ENCODE measurements around the gene MAP4K3.
"Not testable (repeated sequence)": the region's sequence is repeated elsewhere in the genome, so short reads cannot be mapped to it uniquely, and the experiment has no call there.

MAP4K3 gene

DNA sequence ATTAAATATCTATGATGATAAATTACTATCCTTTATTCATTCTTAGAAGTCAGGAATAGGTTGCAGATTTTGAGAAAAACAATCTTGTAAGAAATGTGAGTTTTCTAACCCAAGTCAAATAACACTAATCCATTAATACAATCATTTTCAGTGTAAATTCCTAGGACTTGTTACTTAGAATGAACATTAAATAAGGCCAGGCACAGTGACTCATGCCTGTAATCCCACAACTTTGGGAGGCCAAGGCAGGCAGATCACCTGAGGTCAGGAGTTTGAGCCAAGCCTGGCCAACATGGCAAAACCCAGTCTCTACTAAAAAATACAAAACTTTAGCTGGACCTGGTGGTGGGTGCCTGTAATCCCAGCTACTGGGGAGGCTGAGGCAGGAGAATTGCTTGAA, 147.5 kb downstream of the MAP4K3 start:
- DNase-seq = no peak

DNA sequence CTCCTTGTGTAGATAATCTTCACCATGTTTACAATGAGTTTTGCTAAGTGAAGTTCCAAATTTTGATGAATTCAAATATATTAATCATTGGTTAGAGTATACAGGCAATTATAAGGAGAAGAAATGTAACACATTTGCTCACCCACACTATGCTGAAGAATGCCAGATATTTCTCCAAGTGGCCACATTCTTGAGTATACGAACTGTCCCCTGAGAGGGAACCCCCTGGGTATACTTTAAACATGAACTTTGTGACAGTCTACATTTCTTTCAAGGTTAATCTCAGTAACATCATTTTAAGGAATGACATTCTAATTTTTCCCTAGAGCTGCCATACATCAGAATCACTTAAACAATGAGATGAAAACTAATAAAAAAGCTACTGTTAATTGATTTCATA, 153.5 kb downstream of the MAP4K3 start:
- no peak for DNase-seq

DNA sequence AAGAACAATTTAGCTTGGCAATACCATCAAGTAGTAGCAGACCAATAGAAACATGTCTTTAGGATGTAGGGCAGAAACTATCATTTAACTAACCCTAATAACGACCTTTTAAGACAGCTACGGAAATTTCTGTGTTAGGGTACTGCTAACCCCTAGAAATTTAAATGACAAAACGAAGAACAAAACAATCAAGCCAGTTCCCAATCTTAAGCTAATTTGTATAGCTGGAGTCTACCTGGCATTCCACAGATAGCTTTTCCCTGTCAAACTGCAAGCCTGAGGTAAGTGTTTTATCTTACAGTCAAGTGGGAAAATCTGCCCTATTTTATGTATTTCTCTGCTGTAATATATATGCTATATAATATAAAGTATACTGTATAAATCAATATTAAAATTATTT, 155.7 kb downstream of the MAP4K3 start:
- no peak for DNase-seq

DNA sequence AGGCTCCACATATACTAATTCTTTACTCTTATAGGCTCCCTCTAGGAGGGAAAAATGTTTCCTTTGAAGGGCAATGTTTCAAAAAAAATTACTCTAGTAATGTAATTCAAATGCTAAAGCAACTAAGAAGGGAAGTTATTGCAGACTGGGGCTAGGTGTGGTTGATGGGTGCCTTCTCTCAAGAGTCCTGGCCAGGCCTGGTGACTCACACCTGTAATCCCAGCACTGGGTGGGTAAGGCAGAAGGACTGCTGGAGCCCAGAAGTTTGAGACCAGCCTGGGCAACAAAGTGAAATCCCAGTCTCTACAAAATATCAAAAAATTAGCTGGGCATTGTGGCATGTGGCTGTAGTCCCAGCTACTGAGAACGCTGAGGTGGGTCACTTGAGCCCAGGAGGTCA, 162.1 kb downstream of the MAP4K3 start:
- no peak for DNase-seq

DNA sequence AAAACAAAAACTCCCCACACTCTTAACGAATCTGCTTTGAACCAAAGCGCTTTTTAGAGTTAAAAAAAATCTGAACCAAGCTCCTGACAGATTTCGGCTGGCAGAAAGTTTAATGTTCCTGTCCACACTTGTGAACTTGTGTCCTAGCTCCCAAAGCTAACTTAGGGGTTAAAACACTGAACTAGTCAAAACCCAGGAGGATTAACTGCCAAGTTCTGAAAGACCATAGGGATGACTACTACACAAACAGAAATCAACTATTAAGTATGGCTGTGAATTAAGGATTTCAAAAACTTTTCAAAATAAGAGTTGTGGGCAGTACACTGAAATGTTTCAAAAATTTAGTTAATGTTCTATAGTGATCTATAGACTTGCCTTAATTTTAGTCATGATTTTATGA, 167.1 kb downstream of the MAP4K3 start:
- DNase-seq = no peak

DNA sequence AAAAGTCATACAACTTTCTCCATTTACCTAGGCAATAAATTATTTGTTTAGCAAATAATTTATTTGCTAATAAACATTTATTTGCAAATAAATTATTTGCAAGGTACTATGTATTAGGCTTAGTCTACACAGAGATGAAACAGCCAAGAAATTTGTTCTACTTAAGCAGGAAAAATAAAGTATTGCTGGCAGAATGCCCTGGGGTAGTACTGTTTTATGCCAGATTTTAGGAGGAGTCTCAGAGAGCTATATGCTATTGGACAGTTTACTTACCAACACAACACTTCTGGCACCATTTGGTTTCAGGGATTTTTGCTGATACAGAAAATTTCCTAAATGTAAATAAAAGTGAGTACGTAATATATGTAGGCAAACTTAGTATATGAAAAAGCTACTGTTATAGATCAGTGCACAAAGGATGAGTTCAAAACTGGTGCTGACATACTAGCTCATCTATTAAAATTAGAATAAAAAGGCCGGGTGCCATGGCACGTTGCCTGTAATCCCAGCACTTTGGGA, 170.1 kb downstream of the MAP4K3 start:
- DNase-seq = no peak

DNA sequence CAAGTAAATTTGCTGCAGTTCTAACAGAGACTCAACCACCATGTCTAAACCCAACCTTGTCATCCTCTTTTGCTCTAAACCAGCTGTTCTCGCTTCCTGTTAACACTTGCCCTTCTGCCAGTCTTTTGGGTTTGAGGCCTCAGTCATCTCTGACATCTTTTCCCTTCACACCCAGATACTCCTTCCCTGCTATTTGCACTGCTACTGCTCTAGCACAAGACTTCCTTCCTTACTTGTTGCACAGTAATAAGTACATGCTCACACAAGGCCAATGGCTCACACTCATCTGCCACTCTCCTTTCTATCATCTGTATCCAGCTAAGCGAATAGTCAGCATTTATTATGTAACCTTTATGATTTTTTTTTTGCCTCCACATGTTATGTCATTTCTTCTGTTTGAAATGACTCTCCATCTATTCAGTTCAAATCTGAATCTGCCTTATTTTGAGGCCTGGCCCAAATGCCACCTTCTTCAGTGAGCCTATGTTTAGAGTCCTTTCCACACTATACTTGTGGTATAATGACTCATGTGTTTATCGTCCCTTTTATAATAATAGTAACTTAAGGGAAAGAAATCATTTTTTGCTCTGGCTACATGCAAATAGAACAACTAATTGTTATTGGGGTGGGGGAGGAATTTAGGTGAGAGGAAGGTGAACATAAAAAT, 170.8 kb downstream of the MAP4K3 start:
- no peak for DNase-seq

DNA sequence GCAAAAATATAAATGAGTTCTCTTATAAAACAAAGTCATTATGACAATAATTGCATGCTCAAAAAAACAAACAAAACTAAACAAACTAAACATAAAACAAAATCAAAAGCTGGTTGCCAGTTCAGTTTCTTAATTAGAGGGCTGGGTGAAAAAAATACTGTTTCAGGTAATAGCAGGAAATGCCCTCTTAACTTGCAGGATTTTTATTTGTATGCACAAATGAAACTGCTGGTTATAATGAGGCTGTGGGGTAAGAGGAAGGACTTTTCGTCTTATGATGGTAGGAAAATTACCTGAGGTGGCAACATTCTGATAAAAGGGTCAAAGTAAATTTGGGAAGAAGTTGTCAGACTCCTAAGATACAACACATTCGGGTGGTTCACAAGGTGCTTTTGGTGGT, 171.8 kb downstream of the MAP4K3 start:
- DNase-seq = no peak

DNA sequence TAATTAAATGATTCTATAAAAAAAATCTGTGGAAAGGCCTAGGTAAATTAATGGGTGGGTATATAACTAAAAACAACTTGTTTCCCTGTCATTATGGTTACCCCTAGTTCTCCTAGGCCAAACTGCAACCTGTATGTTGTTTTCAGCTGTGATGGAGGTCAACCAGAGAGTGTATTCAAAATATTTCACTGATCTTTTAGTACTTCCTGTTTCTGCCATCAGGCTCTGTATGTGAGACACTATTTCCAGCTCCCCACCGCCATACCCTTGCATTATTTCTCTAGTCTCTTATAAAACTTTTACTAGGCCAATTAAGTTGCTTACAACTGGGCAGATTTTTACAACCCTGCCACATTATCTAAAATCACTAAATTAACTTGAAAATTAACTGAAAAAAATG, 172.4 kb downstream of the MAP4K3 start:
- no peak for DNase-seq

DNA sequence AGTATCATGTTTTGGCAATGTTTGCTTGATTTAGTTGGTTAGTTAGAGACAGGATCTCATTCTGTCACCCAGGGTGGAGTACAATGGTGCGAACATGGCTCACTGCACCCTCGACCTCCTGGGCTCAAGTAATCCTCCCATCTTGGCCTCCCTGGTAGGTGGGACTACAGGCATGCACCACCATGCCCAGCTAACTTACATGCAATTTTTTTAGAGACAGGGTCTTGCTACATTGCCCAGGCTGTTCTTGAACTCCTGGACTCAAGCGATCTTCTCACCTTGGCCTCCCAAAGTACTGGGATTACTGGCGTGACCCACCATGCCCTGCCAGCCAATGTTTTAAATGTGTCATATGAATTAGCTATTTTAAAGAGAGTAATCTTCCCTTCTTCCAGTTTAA, 177.0 kb downstream of the MAP4K3 start:
- no peak for DNase-seq

DNA sequence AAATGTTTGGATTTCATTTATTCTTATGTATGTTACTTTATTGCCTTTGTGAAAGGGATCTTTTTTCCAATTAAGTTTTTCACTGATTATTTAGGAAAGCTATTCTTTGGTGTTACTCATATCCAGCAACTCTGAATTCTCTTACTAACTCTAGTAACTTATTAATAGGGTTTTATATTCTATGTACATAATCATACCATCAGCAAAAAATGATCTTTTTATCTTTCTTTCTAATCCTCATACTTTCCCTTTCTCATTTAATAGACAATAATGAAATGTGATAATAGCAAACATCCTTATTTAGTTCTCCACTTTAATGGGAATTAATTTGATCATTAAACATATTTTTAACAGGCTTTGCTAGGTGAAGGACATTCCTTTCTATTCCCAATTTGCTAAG, 181.0 kb downstream of the MAP4K3 start:
- no peak for DNase-seq

DNA sequence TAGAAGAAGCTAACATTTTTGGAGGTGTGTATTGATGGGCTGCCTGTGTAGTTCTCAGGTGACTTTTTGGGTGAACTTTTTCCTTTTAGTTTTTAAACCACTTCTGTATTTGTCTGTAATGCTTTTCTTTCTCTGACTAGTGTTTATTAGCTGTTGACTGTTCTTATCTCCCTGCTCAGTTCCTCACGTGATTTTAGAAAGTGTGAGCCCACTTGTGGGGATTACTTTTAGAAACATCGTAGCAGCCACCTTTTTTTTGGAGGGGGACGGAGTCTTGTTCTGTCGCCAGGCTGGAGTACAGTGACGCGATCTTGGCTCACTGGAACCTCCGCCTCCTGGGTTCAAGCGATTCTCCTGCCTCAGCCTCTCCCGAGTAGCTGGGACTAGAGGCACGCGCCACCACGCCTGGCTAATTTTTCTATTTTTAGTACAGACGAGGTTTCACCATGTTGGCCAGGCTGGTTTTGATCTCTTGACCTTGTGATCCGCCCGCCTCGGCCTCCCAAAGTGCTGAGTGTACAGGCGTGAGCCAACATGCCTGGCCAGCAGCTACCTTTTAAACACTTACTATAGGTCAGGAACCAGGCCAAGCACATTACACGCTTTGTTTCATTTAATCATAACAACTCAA, 184.1 kb downstream of the MAP4K3 start:
- no peak for DNase-seq

DNA sequence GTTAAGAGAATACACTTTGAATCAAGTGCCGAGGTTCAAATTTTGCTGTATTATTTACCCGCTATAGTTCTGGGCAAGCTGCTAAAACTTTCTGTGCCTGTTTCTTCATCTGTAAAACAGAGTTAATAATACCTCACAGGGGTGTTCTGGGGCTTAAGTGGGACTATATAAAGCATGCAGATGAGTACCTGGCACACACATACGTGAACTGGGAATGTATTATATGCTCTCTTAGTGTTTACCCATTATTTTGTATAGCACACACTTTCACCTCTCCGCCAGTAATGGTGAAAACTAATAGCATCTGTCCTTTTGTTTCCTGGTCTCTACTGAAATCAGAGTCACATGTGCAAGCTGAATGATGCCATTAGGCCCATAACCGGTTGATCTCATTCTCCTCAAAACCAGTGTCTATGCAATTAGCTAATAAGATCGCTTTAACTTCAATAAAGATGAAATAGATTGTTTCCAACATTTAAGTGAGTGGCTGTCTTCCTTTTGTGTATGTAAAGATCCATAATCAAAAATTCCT, 189.5 kb downstream of the MAP4K3 start:
- DNase-seq = no peak

DNA sequence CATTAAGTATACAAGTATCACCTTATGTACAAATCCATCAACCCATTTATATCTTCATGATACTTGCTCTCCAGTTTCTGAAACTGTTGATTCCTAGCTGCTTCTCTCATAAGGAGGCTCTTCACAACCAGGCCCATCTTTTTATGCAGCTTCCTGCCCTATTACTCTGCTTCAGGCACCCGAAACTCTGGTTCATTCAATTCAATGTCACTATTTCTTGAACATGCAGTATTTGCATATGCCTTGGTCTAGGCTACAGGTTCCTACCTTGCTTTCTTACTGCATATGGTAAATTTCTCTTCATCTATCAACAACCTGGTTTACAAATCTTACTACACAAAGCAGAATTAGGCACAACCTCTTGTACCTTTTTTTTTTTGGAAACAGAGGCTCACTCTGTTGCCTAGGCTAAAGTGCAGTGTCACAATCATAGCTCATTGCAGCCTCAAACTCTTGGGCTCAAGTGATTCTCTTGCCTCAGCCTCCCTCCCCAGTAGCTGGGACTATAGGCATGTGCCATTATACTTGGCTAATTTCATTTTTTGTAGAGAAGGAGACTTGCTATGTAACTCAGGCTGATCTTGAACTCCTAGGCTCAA, 190.6 kb downstream of the MAP4K3 start:
- no peak for DNase-seq

DNA sequence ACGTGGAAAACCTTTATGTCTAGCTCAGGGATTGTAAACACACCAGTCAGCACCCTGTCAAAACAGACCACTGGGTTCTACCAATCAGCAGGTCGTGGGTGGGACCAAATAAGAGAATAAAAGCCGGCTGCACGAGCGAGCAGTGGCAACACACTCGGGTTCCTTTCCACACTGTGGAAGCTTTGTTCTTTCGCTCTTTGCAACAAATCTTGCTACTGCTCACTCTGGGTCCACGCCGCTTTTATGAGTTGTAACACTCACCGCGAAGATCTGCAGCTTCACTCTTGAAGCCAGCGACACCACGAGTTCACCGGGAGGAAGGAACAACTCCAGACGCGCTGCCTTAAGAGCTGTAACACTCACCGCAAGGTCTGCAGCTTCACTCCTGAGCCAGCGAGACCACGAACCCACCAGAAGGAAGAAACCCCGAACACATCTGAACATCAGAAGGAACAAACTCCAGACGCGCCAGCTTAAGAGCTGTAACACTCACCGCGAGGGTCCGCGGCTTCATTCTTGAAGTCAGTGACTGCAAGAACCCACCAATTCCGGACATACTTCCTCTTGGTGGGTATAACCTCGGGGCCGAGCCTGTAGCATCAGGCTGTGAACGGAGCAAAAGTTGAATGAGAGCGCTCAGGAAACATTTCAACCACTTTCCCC, 192.0 kb downstream of the MAP4K3 start:
- not testable (repeated sequence) for DNase-seq

DNA sequence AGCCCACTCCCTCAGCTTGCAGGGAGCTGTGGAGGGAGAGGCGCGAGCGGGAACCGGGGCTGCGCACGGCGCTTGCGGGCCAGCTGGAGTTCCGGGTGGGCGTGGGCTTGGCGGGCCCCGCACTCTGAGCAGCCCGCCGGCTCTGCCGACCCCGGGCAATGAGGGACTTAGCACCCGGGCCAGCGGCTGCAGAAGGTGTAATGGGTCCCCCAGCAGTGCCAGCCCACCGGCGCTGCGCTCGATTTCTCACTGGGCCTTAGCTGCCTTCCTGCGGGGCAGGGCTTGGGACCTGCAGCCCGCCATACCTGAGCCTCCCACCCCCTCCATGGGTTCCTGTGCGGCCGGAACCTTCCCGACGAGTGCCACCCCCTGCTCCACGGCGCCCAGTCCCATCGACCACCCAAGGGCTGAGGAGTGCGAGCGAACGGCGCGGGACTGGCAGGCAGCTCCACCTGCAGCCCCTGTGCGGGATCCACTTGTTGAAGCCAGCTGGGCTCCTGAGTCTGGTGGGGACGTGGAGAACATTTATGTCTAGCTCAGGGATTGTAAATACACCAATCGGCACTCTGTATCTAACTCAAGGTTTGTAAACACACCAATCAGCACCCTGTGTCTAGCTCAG, 192.7 kb downstream of the MAP4K3 start:
- not testable (repeated sequence) for DNase-seq

DNA sequence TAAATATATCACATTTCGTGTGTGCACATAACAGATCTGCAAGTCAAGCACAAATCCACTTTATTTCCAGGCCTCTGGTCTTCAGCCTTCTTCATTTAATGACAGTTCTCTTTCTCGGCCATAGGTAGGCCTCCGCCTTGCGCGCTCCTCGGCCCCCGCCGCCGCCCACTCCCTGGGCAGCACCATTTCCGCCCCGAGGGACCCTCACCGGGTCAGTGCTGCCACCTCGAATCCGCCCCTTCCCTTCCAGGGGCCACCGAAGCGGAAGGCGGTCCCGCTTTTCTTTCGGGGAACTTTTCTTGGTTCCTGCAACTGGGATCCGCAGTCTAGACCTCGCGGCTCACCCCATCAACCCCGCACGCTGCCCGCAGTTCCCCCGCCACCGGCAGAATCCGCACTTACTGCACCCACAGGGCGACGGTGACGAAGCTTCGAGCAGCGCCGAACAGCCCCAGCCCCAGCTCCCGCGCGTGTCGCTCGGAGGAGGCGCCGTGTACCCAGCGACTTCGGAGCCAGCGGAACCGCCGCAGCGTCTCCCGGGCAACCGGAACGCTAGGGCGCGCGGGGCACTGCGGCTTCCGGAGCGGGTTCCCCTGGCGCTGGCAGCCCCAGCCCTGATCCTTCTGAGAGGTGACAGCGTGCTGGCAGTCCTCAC, 193.5 kb downstream of the MAP4K3 start, which contains the start of gene CDKL4:
Gene CDKL4 (minus strand): TSS at position 502 of the 655 bp plus-strand sequence.
- DNase-seq = peak; percentile 2

DNA sequence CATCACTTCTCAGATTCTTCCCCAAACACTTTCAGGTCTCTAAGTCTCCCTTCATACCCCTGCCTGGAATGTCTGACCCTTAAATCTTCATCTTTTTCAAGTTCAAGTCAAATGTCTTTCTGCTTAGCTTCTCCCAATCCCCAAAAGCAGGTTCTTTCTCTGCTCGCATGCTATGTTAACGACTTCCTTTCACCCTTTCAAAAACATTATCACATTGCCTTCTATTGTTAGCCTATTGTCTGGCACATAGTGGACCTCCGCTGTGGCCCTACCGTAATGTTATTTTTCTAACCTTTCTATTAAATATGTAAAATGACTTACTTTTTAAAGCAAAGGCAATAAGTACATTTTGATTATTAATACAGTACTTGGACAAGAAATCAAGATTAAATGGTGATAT, 195.5 kb downstream of the MAP4K3 start:
- DNase-seq = no peak

DNA sequence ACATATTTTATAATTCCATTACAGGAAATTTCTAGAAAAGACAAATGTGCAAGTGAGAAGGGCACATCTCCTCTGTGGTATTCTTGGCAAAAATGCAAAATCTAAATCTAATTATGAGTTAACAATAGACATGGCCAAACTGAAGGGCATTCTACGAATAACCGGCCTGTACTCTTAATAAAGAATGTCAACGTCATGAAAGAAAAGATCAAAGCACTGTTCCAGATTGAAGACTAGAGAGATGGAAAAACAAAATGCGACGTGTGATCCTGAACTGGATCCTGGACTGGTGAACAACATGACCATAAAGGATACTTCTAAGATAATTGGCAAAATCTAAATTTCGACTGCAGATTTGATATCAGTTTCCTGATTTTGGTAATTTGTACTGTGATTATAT, 196.3 kb downstream of the MAP4K3 start:
- DNase-seq = no peak

DNA sequence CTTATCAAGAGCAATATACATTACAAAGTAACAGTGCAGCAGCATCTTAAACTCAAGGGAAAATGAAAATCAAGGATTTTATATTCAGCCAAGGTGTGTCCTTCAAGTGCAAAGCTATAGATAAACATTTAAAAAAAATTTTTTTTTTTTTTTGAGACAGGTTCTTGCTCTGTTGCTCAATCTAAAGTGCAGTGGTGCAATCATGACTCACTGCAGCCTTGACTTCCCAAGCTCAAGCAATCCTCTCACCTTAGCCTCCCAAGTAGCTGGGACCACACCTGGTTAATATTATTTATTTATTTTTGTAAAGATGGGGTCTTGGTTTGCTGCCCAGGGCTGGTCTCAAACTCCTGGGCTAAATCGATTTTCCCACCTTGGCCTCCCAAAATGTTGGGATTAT, 202.3 kb downstream of the MAP4K3 start:
- no peak for DNase-seq

DNA sequence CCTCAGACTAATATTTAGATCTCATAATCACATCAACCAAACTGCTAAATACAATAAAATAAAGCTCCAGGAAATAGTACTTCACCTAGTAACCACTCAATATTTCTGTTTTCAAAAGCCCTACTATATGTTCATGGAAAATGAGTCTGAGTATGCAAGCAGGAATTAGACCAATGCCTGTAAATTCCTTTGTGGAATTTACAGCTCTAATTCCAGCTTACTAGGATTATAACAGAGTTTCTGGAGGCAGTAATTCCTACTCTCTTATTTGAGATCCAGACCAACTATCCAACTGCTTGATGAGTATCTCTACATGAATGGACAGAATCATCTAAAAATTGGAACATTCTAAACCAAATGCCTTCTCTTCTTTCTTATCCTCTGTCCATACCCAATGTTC, 204.9 kb downstream of the MAP4K3 start:
- no peak for DNase-seq

DNA sequence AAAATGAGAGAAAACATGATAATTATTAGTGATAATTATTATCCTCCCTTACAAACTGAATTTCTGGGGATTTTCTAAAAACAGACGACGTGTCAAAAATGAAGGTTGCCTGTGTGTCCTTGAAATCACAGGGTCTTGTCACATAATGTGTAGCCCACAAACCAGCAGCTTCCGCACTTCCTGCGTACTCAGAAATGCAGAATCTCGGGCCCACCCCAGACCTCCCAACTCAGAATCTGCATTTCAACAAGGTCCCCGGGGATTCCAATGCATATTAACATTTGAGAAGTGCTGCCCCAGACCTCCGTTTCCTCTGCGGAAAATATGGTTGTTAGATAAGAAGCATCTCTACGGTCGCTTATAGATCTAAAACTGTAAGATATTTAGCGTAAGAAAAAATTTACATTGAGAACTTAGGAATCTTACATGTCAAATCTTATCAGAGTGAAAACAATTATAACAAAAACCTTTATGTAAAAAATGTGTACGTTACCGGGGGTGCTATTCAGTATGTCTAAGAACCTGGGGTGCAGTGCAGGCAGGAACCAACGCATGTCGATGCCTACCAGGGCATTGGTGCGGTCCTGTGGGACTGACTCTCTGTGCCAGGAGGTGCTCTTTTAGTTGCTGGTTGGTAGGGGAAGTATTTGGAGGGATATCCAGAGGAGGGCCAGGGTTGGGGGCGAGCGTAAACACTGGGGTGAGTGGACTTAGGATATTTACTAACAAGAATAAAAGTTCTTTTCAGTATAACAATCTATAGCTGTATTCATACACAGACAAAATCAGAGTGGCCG, 208.5 kb downstream of the MAP4K3 start:
- no peak for DNase-seq
